PC-9 (cell line): ENCODE measurements around the gene LRRC19. TPM values are rescaled to one million over a fixed set of nuclear protein-coding genes. Genes with fewer than 3 reads are reported as not detected.

Experiments used
- Bru-seq: library from RNA; stranded (reverse); fragments of 400-500 nt; gene quantifications from one replicate; lab custom pipeline; 2021; lab: Mats Ljungman, UMichigan
- BruChase-seq, 2 experiments: library from RNA; stranded (reverse); fragments of 400-500 nt; gene quantifications; one replicate each; lab custom pipeline; 2021; lab: Mats Ljungman, UMichigan
- BruUV-seq: library from RNA; stranded (reverse); fragments of 400-500 nt; replicated peaks from 2 replicates; lab custom pipeline; 2021; lab: Mats Ljungman, UMichigan
- CTCF ChIA-PET: fragments of 300-600 bp; sonication (Branson Sonifier 250); formaldehyde crosslinking; loops from one replicate; lab custom pipeline; 2022; ENCODE audit warnings: antibody characterized with exemption; lab: Charles Lee
- POLR2A ChIA-PET: fragments of 300-600 bp; sonication (Branson Sonifier 250); formaldehyde crosslinking; loops from one replicate; lab custom pipeline; 2022; ENCODE audit warnings: antibody characterized with exemption; ENCODE audit not compliant: unreplicated experiment; lab: Charles Lee
- DNase-seq, 2 experiments: peaks; one replicate each; pipeline versions ENCODE4 v3.0.0 to v3.0.0-alpha.2; 2015 to 2022; ENCODE audit warnings: mixed read lengths in 1 of 2
- H2AFZ ChIP-seq: fragments of 200-600 bp; sonication (generic); 2 replicates; pipeline ENCODE4 v1.8.1; 2017; ENCODE audit warnings: antibody characterized with exemption
- H3F3A ChIP-seq: fragments of 200-600 bp; sonication (generic); 2 replicates; pipeline ENCODE4 v1.8.1; 2017; ENCODE audit warnings: antibody characterized with exemption, mild to moderate bottlenecking, low read depth; ENCODE audit not compliant: insufficient read depth
- H3K27ac ChIP-seq: fragments of 200-600 bp; sonication (generic); 2 replicates; pipeline ENCODE4 v1.6.1; 2016; ENCODE audit warnings: mixed run types
- H3K27me3 ChIP-seq: fragments of 200-600 bp; sonication (generic); 2 replicates; pipeline ENCODE4 v1.6.1; 2016; ENCODE audit warnings: low read depth, mixed run types; ENCODE audit not compliant: insufficient read depth
- H3K36me3 ChIP-seq: fragments of 200-600 bp; sonication (generic); 2 replicates; pipeline ENCODE4 v1.6.1; 2016; ENCODE audit warnings: low read depth, mixed run types
- H3K4me1 ChIP-seq: fragments of 200-600 bp; sonication (generic); replicated peaks from 2 replicates; pipeline ENCODE4 v1.6.1; 2016; ENCODE audit warnings: mixed run types; ENCODE audit not compliant: insufficient read depth
- H3K4me2 ChIP-seq: fragments of 200-600 bp; sonication (generic); 2 replicates; pipeline ENCODE4 v1.6.1; 2017; ENCODE audit warnings: mixed run types
- H3K4me3 ChIP-seq: fragments of 200-600 bp; sonication (generic); 2 replicates; pipeline ENCODE4 v1.6.1; 2016; ENCODE audit warnings: mixed run types
- H3K79me2 ChIP-seq: fragments of 200-600 bp; sonication (generic); 2 replicates; pipeline ENCODE4 v1.6.1; 2017; ENCODE audit warnings: low read depth, mixed run types
- H3K9me2 ChIP-seq: fragments of 200-600 bp; sonication (generic); 2 replicates; pipeline ENCODE4 v1.8.1; 2017; ENCODE audit warnings: mild to moderate bottlenecking; ENCODE audit not compliant: insufficient read depth
- H3K9me3 ChIP-seq: fragments of 200-600 bp; sonication (generic); 2 replicates; pipeline ENCODE4 v1.8.1; 2016; ENCODE audit warnings: low read depth; ENCODE audit not compliant: insufficient read depth
- H4K20me1 ChIP-seq: fragments of 200-600 bp; sonication (generic); 2 replicates; pipeline ENCODE4 v1.8.1; 2017; ENCODE audit not compliant: insufficient read depth
- CTCF ChIP-seq: fragments of 200-600 bp; sonication (generic); conservative IDR thresholded peaks from 2 replicates; pipeline ENCODE4 v1.6.1; 2017; ENCODE audit warnings: mixed run types, antibody characterized with exemption, mild to moderate bottlenecking, moderate library complexity
- EZH2 ChIP-seq: fragments of 200-600 bp; sonication (generic); IDR thresholded peaks from 2 replicates; pipeline ENCODE4 v1.8.0; 2017; ENCODE audit warnings: antibody characterized with exemption, low read depth
- intact Hi-C: fragments of 100-400 bp; cut with micrococcal nuclease; formaldehyde crosslinking; loops from one replicate; pipeline ENCODE4 v1.10.0; 2022; ENCODE audit not compliant: unreplicated experiment
- long read RNA-seq: library from polyadenylated mRNA; stranded (forward); transcript quantifications from one replicate; pipeline ENCODE4 v2.0.0, GENCODE V29; 2022
- total RNA-seq: library from RNA; stranded (reverse); gene quantifications from 2 replicates; pipeline ENCODE4 v1.2.3, GENCODE V29; 2021

LRRC19 gene
- not detected in 2 replicates for total RNA-seq
- not detected for Bru-seq, nascent RNA
- not detected for BruChase-seq, experiment 1, labeled RNA remaining after a 2-hour chase
- BruChase-seq, experiment 2, labeled RNA remaining after a 6-hour chase: not detected
- long read RNA-seq: 0 reads

GRCh38 chr9:27005491-27005890, at the start of gene LRRC19:
LRRC19 (minus strand) TSS chr9:27005672; CDS start chr9:26999694, 5,978 bp downstream.
- Histone ChIP-seq H3K9me2 (no peaks in the 10 kb centered on the region), H3K4me2 (no peak within 1 kb of the TSS), H3K4me1 (no peaks in the 10 kb centered on the region), H4K20me1 (no peaks in the 10 kb centered on the region), H3K27me3 (no peaks in the 10 kb centered on the region), H3K4me3 (no peak within 1 kb of the TSS), H2AFZ (no peak within 1 kb of the TSS), H3K9me3 (no peaks in the 10 kb centered on the region), H3K36me3 (no peaks in the 10 kb centered on the region), H3F3A (no peaks in the 10 kb centered on the region), H3K27ac (no peak within 1 kb of the TSS), H3K79me2 (no peaks in the 10 kb centered on the region)
- DNase-seq: no peak
- ChIA-PET CTCF (no interaction called here), POLR2A (no interaction called here)
- BruUV-seq: no TSS peak
- intact Hi-C loops: no loop called here
- TF ChIP-seq CTCF (no peak), EZH2 (no peak)

GRCh38 chr9:27054841-27055240, 49.4 kb upstream of the LRRC19 start:
- Histone ChIP-seq H3K27ac (no peak overlapping the region), H2AFZ (no peak overlapping the region), H3F3A (no peaks in the 10 kb centered on the region), H3K4me2 (no peak overlapping the region), H4K20me1 (no peaks in the 10 kb centered on the region), H3K36me3 (no peaks in the 10 kb centered on the region), H3K9me3 (no peaks in the 10 kb centered on the region), H3K4me1 (no peaks in the 10 kb centered on the region), H3K79me2 (no peaks in the 10 kb centered on the region), H3K4me3 (no peak overlapping the region), H3K9me2 (no peaks in the 10 kb centered on the region), H3K27me3 (no peaks in the 10 kb centered on the region)
- ChIA-PET CTCF (no interaction called here), POLR2A (no interaction called here)
- no TSS peak for BruUV-seq
- intact Hi-C loops: no loop called here
- no peak for DNase-seq
- TF ChIP-seq EZH2: no peak
- TF ChIP-seq CTCF: no peak

GRCh38 chr9:27054125-27054524, 48.7 kb upstream of the LRRC19 start:
- ChIA-PET CTCF (no interaction called here), POLR2A (interaction anchor here (0.6 kb wide), 1 partner anchor 79 kb away, joined by 4 read pairs; no protein-coding TSS in a partner anchor)
- no peaks in the 10 kb centered on the region for H3K9me2 ChIP-seq
- TF ChIP-seq EZH2 (no peak), CTCF (no peak)
- no peaks in the 10 kb centered on the region for H3K4me1 ChIP-seq
- BruUV-seq: no TSS peak
- H3K36me3 ChIP-seq: no peaks in the 10 kb centered on the region
- H3K4me2 ChIP-seq: no peak overlapping the region
- no peaks in the 10 kb centered on the region for H3K79me2 ChIP-seq
- H3K9me3 ChIP-seq: no peaks in the 10 kb centered on the region
- no peak overlapping the region for H3K4me3 ChIP-seq
- no peaks in the 10 kb centered on the region for H3K27me3 ChIP-seq
- no peak overlapping the region for H3K27ac ChIP-seq
- intact Hi-C loops: no loop called here
- no peak overlapping the region for H2AFZ ChIP-seq
- DNase-seq: no peak
- no peaks in the 10 kb centered on the region for H3F3A ChIP-seq
- H4K20me1 ChIP-seq: no peaks in the 10 kb centered on the region
